Measurements from ENCODE around the gene TCERG1L.

TCERG1L gene, protein sequence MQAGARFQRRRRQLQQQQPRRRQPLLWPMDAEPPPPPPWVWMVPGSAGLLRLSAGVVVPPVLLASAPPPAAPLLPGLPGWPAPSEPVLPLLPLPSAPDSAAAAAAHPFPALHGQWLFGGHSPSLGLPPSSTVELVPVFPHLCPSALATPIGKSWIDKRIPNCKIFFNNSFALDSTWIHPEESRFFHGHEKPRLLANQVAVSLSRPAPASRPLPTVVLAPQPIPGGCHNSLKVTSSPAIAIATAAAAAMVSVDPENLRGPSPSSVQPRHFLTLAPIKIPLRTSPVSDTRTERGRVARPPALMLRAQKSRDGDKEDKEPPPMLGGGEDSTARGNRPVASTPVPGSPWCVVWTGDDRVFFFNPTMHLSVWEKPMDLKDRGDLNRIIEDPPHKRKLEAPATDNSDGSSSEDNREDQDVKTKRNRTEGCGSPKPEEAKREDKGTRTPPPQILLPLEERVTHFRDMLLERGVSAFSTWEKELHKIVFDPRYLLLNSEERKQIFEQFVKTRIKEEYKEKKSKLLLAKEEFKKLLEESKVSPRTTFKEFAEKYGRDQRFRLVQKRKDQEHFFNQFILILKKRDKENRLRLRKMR

GRCh38 chr10:131311661-131312477 lies at the start of gene TCERG1L:
TSS of gene TCERG1L (minus strand) at chr10:131311721. CDS start at chr10:131311635, 86 bp downstream.
- H3K27ac ChIP-seq (ENCODE audit: low read depth, low read length) = no peak within 1 kb of the TSS
- no peak within 1 kb of the TSS for H3K4me3 ChIP-seq (ENCODE audit: low read depth in 1 of 2, low read length in 2 of 2)

DNA sequence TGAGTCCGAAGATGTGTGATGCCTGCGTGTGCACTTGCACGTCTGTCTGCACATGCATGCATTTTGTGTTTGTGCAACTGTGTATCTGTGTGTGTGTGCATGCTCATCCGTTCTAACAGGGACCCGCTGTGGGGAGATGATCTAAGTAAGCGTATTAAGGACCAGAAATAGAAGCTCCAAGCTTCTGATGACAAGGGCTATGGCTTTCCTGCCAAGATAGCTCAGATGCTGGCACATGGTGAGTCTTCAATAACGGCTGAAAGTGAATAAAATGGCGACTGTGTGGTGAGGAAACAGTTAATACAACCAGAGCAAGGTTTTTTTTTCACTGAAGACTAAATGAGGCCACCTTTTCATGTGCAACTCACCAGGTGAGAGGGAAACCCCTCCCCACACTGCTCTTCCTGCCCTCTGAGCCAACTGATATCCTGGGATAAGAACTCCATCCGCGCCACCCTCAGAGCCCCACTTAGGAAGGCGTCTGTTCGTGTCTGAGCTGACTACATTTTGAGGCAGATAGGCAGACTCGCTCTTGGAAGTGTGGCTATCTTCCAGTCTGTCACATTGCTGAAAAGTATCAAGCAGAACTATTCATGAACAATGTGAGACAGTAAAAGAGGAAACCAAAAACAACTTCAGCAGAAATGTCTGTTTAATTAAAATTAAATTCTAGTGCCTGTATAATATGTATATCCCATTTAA lies 47.4 kb upstream of the TCERG1L start:
- Histone ChIP-seq H3K36me3 (ENCODE audit: control insufficient read depth in 1 of 2, insufficient read depth in 2 of 2, low read length in 2 of 2) (no peaks in the 10 kb centered on the region), H3K27me3 (ENCODE audit: control insufficient read depth in 1 of 2, insufficient read depth in 2 of 2, low read length in 2 of 2) (no peaks in the 10 kb centered on the region), H3K9me3 (ENCODE audit: control insufficient read depth in 1 of 2, low read length in 2 of 2) (no peaks in the 10 kb centered on the region), H3K27ac (ENCODE audit: low read depth, low read length) (no peak overlapping the region), H3K9ac (ENCODE audit: low read depth in 1 of 2, low read length in 2 of 2) (no peak overlapping the region), H3K4me1 (ENCODE audit: control insufficient read depth in 1 of 2, insufficient read depth in 2 of 2, low read length in 2 of 2) (no peaks in the 10 kb centered on the region), H3K4me3 (ENCODE audit: low read depth in 1 of 2, low read length in 2 of 2) (no peak overlapping the region)

More at GRCh38 chr10:131311661-131312477, at the start of gene TCERG1L:
- Histone ChIP-seq H3K4me1 (ENCODE audit: control insufficient read depth in 1 of 2, insufficient read depth in 2 of 2, low read length in 2 of 2) (no peaks in the 10 kb centered on the region), H3K36me3 (ENCODE audit: control insufficient read depth in 1 of 2, insufficient read depth in 2 of 2, low read length in 2 of 2) (no peaks in the 10 kb centered on the region), H3K9ac (ENCODE audit: low read depth in 1 of 2, low read length in 2 of 2) (no peak within 1 kb of the TSS), H3K9me3 (ENCODE audit: control insufficient read depth in 1 of 2, low read length in 2 of 2) (no peaks in the 10 kb centered on the region), H3K27me3 (ENCODE audit: control insufficient read depth in 1 of 2, insufficient read depth in 2 of 2, low read length in 2 of 2) (peaks cover 16 to 28% of the 10 kb centered on the region in 2 donors)

GRCh38 chr10:131356442-131356841 lies 44.9 kb upstream of the TCERG1L start:
- Histone ChIP-seq H3K9ac (ENCODE audit: low read depth in 1 of 2, low read length in 2 of 2) (no peak overlapping the region), H3K9me3 (ENCODE audit: control insufficient read depth in 1 of 2, low read length in 2 of 2) (no peaks in the 10 kb centered on the region), H3K27me3 (ENCODE audit: control insufficient read depth in 1 of 2, insufficient read depth in 2 of 2, low read length in 2 of 2) (no peaks in the 10 kb centered on the region), H3K36me3 (ENCODE audit: control insufficient read depth in 1 of 2, insufficient read depth in 2 of 2, low read length in 2 of 2) (no peaks in the 10 kb centered on the region), H3K27ac (ENCODE audit: low read depth, low read length) (no peak overlapping the region), H3K4me3 (ENCODE audit: low read depth in 1 of 2, low read length in 2 of 2) (no peak overlapping the region), H3K4me1 (ENCODE audit: control insufficient read depth in 1 of 2, insufficient read depth in 2 of 2, low read length in 2 of 2) (no peaks in the 10 kb centered on the region)

- no peak overlapping the region for H3K27ac ChIP-seq (ENCODE audit: low read depth, low read length)
- no peak overlapping the region for H3K9ac ChIP-seq (ENCODE audit: low read depth in 1 of 2, low read length in 2 of 2)
- no peaks in the 10 kb centered on the region for H3K9me3 ChIP-seq (ENCODE audit: control insufficient read depth in 1 of 2, low read length in 2 of 2)
- no peak overlapping the region for H3K4me3 ChIP-seq (ENCODE audit: low read depth in 1 of 2, low read length in 2 of 2)
- H3K4me1 ChIP-seq (ENCODE audit: control insufficient read depth in 1 of 2, insufficient read depth in 2 of 2, low read length in 2 of 2) = no peaks in the 10 kb centered on the region
- no peaks in the 10 kb centered on the region for H3K36me3 ChIP-seq (ENCODE audit: control insufficient read depth in 1 of 2, insufficient read depth in 2 of 2, low read length in 2 of 2)
- no peaks in the 10 kb centered on the region for H3K27me3 ChIP-seq (ENCODE audit: control insufficient read depth in 1 of 2, insufficient read depth in 2 of 2, low read length in 2 of 2)
Observed at GRCh38 chr10:131355881-131356280, 44.4 kb upstream of the TCERG1L start.

- no peaks in the 10 kb centered on the region for H3K4me1 ChIP-seq (ENCODE audit: control insufficient read depth in 1 of 2, insufficient read depth in 2 of 2, low read length in 2 of 2)
- no peaks in the 10 kb centered on the region for H3K27me3 ChIP-seq (ENCODE audit: control insufficient read depth in 1 of 2, insufficient read depth in 2 of 2, low read length in 2 of 2)
- no peak overlapping the region for H3K27ac ChIP-seq (ENCODE audit: low read depth, low read length)
- H3K36me3 ChIP-seq (ENCODE audit: control insufficient read depth in 1 of 2, insufficient read depth in 2 of 2, low read length in 2 of 2) = no peaks in the 10 kb centered on the region
- H3K9me3 ChIP-seq (ENCODE audit: control insufficient read depth in 1 of 2, low read length in 2 of 2) = no peaks in the 10 kb centered on the region
- no peak overlapping the region for H3K4me3 ChIP-seq (ENCODE audit: low read depth in 1 of 2, low read length in 2 of 2)
- H3K9ac ChIP-seq (ENCODE audit: low read depth in 1 of 2, low read length in 2 of 2) = no peak overlapping the region
Observed at GRCh38 chr10:131355056-131355455, 43.5 kb upstream of the TCERG1L start.

DNA sequence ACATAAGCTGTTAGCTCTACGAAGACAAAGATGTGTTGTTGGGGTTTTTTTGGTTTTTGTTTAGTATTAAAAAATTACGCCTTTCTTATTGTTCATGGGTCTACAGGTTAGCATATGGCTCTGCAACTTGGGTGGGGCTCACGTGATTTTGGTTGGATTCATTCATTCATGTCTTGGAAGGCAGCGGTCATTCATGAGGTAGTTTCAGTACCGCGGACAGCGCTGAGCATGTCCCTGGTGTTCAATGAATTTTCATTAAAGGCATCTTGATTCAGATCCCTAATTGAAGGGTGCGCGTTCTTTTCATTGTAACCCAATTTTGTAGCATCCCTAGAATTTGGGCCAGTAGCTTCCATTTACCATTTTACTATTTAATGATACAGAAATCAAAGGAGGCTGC lies 42.9 kb upstream of the TCERG1L start:
- H3K27me3 ChIP-seq (ENCODE audit: control insufficient read depth in 1 of 2, insufficient read depth in 2 of 2, low read length in 2 of 2) = no peaks in the 10 kb centered on the region
- no peaks in the 10 kb centered on the region for H3K36me3 ChIP-seq (ENCODE audit: control insufficient read depth in 1 of 2, insufficient read depth in 2 of 2, low read length in 2 of 2)
- no peaks in the 10 kb centered on the region for H3K9me3 ChIP-seq (ENCODE audit: control insufficient read depth in 1 of 2, low read length in 2 of 2)
- H3K27ac ChIP-seq (ENCODE audit: low read depth, low read length) = no peak overlapping the region
- H3K4me1 ChIP-seq (ENCODE audit: control insufficient read depth in 1 of 2, insufficient read depth in 2 of 2, low read length in 2 of 2) = no peaks in the 10 kb centered on the region
- H3K4me3 ChIP-seq (ENCODE audit: low read depth in 1 of 2, low read length in 2 of 2) = no peak overlapping the region
- H3K9ac ChIP-seq (ENCODE audit: low read depth in 1 of 2, low read length in 2 of 2) = no peak overlapping the region

GRCh38 chr10:131352765-131353290 lies 41.3 kb upstream of the TCERG1L start:
- no peak overlapping the region for H3K9ac ChIP-seq (ENCODE audit: low read depth in 1 of 2, low read length in 2 of 2)
- H3K27me3 ChIP-seq (ENCODE audit: control insufficient read depth in 1 of 2, insufficient read depth in 2 of 2, low read length in 2 of 2) = no peaks in the 10 kb centered on the region
- H3K36me3 ChIP-seq (ENCODE audit: control insufficient read depth in 1 of 2, insufficient read depth in 2 of 2, low read length in 2 of 2) = no peaks in the 10 kb centered on the region
- no peaks in the 10 kb centered on the region for H3K9me3 ChIP-seq (ENCODE audit: control insufficient read depth in 1 of 2, low read length in 2 of 2)
- H3K27ac ChIP-seq (ENCODE audit: low read depth, low read length) = no peak overlapping the region
- H3K4me1 ChIP-seq (ENCODE audit: control insufficient read depth in 1 of 2, insufficient read depth in 2 of 2, low read length in 2 of 2) = no peaks in the 10 kb centered on the region
- no peak overlapping the region for H3K4me3 ChIP-seq (ENCODE audit: low read depth in 1 of 2, low read length in 2 of 2)

GRCh38 chr10:131350660-131351059 lies 39.1 kb upstream of the TCERG1L start:
- Histone ChIP-seq H3K4me3 (ENCODE audit: low read depth in 1 of 2, low read length in 2 of 2) (no peak overlapping the region), H3K4me1 (ENCODE audit: control insufficient read depth in 1 of 2, insufficient read depth in 2 of 2, low read length in 2 of 2) (no peaks in the 10 kb centered on the region), H3K9me3 (ENCODE audit: control insufficient read depth in 1 of 2, low read length in 2 of 2) (no peaks in the 10 kb centered on the region), H3K27ac (ENCODE audit: low read depth, low read length) (no peak overlapping the region), H3K27me3 (ENCODE audit: control insufficient read depth in 1 of 2, insufficient read depth in 2 of 2, low read length in 2 of 2) (no peaks in the 10 kb centered on the region), H3K9ac (ENCODE audit: low read depth in 1 of 2, low read length in 2 of 2) (no peak overlapping the region), H3K36me3 (ENCODE audit: control insufficient read depth in 1 of 2, insufficient read depth in 2 of 2, low read length in 2 of 2) (no peaks in the 10 kb centered on the region)

GRCh38 chr10:131350245-131350644 lies 38.7 kb upstream of the TCERG1L start:
- Histone ChIP-seq H3K4me3 (ENCODE audit: low read depth in 1 of 2, low read length in 2 of 2) (no peak overlapping the region), H3K9me3 (ENCODE audit: control insufficient read depth in 1 of 2, low read length in 2 of 2) (no peaks in the 10 kb centered on the region), H3K4me1 (ENCODE audit: control insufficient read depth in 1 of 2, insufficient read depth in 2 of 2, low read length in 2 of 2) (no peaks in the 10 kb centered on the region), H3K9ac (ENCODE audit: low read depth in 1 of 2, low read length in 2 of 2) (no peak overlapping the region), H3K27ac (ENCODE audit: low read depth, low read length) (no peak overlapping the region), H3K36me3 (ENCODE audit: control insufficient read depth in 1 of 2, insufficient read depth in 2 of 2, low read length in 2 of 2) (no peaks in the 10 kb centered on the region), H3K27me3 (ENCODE audit: control insufficient read depth in 1 of 2, insufficient read depth in 2 of 2, low read length in 2 of 2) (no peaks in the 10 kb centered on the region)

Data from duodenal mucosa (tissue), 2 donors.